Stimulated activated CD4-positive, alpha-beta T cell treated with anti-CD3 and anti-CD28 coated beads, Interleukin-4, amount 100 ng/mL, for 1 hour (primary cell): ENCODE measurements around the gene EHBP1L1.
"Not testable (repeated sequence)": the region's sequence is repeated elsewhere in the genome, so short reads cannot be mapped to it uniquely, and the experiment has no call there.

ENCODE experiments used
- DNase-seq: peaks from one replicate; pipeline ENCODE4 v3.0.0-alpha.2; 2020

EHBP1L1 gene

GRCh38 chr11:65560555-65561418 lies 15.1 kb upstream of the EHBP1L1 start:
- no peak for DNase-seq

- DNase-seq = no peak
Observed at GRCh38 chr11:65562020-65562419, 13.8 kb upstream of the EHBP1L1 start.

- DNase-seq = no peak
Observed at GRCh38 chr11:65562788-65563187, 13.1 kb upstream of the EHBP1L1 start.

GRCh38 chr11:65563601-65564000 lies 12.3 kb upstream of the EHBP1L1 start:
- DNase-seq = no peak

GRCh38 chr11:65564879-65565559 lies 10.8 kb upstream of the EHBP1L1 start:
- not testable (repeated sequence) for DNase-seq

- DNase-seq = no peak
Observed at GRCh38 chr11:65565624-65566453, 10.0 kb upstream of the EHBP1L1 start.

- DNase-seq = no peak
Observed at GRCh38 chr11:65569164-65569972, 6.5 kb upstream of the EHBP1L1 start.

GRCh38 chr11:65569973-65570918 lies 5.6 kb upstream of the EHBP1L1 start, which contains the start of gene ZNRD2:
TSS of gene ZNRD2 (plus strand) at chr11:65570477. CDS start at chr11:65570492, 15 bp downstream.
- peak; percentile 98 for DNase-seq

GRCh38 chr11:65571420-65571819 lies 4.4 kb upstream of the EHBP1L1 start:
- no peak for DNase-seq

GRCh38 chr11:65571940-65572339 lies 3.9 kb upstream of the EHBP1L1 start:
- DNase-seq = no peak

GRCh38 chr11:65572356-65573051 lies 3.3 kb upstream of the EHBP1L1 start, which contains the start of gene FAM89B:
TSS of gene FAM89B (plus strand) at chr11:65572538. CDS start at chr11:65572670, 132 bp downstream.
- peak; percentile 88 for DNase-seq

- DNase-seq = no peak
Observed at GRCh38 chr11:65573391-65574079, 2.3 kb upstream of the EHBP1L1 start.

GRCh38 chr11:65574109-65574810 lies 1.6 kb upstream of the EHBP1L1 start:
- peak; percentile 83 for DNase-seq

GRCh38 chr11:65574811-65575567 lies 864 bp upstream of the EHBP1L1 start:
- no peak for DNase-seq

- no peak for DNase-seq
Observed at GRCh38 chr11:65576232-65576866, 496 bp downstream of the EHBP1L1 start.

GRCh38 chr11:65576867-65577755 lies 1.3 kb downstream of the EHBP1L1 start:
- DNase-seq = peak; percentile 43

GRCh38 chr11:65577756-65578109 lies 1.9 kb downstream of the EHBP1L1 start:
- DNase-seq = no peak
